ENCODE data around the gene TTLL3.

DNA sequence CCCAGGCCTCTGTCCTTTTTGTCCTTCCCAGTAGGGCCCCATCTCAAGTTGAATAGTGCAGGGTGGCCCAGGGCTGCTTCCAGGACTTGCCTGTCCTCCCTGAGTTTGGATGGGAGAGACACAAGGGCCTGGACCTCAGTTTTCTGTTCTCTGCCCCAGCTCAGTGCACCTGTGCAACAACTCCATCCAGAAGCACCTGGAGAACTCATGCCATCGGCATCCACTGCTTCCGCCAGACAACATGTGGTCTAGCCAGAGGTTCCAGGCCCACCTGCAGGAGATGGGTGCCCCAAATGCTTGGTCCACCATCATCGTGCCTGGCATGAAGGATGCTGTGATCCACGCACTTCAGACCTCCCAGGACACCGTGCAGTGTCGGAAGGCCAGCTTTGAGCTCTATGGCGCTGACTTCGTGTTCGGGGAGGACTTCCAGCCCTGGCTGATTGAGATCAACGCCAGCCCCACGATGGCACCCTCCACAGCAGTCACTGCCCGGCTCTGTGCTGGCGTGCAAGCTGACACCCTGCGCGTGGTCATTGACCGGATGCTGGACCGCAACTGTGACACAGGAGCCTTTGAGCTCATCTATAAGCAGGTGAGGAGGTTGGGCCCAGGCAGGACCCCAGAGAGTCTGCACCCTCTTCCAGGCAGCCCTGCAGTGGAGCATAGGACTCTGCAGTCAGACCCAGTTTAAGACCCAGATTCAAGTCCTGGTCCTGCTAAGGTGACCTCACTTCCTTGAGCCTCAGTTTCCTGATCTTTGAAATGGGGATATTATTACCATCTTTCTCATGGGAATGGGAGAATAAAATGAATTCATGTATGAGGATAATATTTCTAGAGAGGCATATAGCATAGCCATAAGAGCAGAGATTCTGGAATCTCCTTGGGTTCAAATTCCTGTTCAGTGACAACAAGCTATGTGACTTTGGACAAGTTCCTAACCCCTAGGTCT is 19.0 kb downstream of the TTLL3 start:
- TF ChIP-seq, protein P1, sequence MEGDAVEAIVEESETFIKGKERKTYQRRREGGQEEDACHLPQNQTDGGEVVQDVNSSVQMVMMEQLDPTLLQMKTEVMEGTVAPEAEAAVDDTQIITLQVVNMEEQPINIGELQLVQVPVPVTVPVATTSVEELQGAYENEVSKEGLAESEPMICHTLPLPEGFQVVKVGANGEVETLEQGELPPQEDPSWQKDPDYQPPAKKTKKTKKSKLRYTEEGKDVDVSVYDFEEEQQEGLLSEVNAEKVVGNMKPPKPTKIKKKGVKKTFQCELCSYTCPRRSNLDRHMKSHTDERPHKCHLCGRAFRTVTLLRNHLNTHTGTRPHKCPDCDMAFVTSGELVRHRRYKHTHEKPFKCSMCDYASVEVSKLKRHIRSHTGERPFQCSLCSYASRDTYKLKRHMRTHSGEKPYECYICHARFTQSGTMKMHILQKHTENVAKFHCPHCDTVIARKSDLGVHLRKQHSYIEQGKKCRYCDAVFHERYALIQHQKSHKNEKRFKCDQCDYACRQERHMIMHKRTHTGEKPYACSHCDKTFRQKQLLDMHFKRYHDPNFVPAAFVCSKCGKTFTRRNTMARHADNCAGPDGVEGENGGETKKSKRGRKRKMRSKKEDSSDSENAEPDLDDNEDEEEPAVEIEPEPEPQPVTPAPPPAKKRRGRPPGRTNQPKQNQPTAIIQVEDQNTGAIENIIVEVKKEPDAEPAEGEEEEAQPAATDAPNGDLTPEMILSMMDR (conservative IDR thresholded peaks at IDR 0.05; ENCODE audit: low read depth, low read length) = no peak
- TF ChIP-seq POLR2A (IDR thresholded peaks at IDR 0.05; ENCODE audit: low read depth, low read length) (no peak), SMC3 (IDR thresholded peaks at IDR 0.05; ENCODE audit: low read depth, low read length) (no peak), MAFK (IDR thresholded peaks at IDR 0.05; ENCODE audit: low read depth, low read length) (no peak), RCOR1 (IDR thresholded peaks at IDR 0.05; ENCODE audit: insufficient replicate concordance, low read length) (no peak), MAZ (IDR thresholded peaks at IDR 0.05; ENCODE audit: borderline replicate concordance, low read depth, low read length) (no peak), RAD21 (IDR thresholded peaks at IDR 0.05; ENCODE audit: low read length) (no peak), NFE2L2 (IDR thresholded peaks at IDR 0.05; ENCODE audit: low read depth, low read length) (no peak), BHLHE40 (IDR thresholded peaks at IDR 0.05; ENCODE audit: low read depth, low read length) (no peak), CEBPB (IDR thresholded peaks at IDR 0.05; ENCODE audit: low read depth, low read length) (no peak)
- TF ChIP-seq, protein P2, sequence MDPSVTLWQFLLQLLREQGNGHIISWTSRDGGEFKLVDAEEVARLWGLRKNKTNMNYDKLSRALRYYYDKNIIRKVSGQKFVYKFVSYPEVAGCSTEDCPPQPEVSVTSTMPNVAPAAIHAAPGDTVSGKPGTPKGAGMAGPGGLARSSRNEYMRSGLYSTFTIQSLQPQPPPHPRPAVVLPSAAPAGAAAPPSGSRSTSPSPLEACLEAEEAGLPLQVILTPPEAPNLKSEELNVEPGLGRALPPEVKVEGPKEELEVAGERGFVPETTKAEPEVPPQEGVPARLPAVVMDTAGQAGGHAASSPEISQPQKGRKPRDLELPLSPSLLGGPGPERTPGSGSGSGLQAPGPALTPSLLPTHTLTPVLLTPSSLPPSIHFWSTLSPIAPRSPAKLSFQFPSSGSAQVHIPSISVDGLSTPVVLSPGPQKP (IDR thresholded peaks at IDR 0.05; ENCODE audit: borderline replicate concordance, low read depth, low read length) = no peak
- TF ChIP-seq, protein P3, sequence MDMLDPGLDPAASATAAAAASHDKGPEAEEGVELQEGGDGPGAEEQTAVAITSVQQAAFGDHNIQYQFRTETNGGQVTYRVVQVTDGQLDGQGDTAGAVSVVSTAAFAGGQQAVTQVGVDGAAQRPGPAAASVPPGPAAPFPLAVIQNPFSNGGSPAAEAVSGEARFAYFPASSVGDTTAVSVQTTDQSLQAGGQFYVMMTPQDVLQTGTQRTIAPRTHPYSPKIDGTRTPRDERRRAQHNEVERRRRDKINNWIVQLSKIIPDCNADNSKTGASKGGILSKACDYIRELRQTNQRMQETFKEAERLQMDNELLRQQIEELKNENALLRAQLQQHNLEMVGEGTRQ (IDR thresholded peaks at IDR 0.05; ENCODE audit: low read depth, low read length) = no peak
